Common myeloid progenitor, CD34-positive (primary cell): ENCODE measurements around the gene KRT13.

Source experiments
- CTCF ChIA-PET: fragments of 350-600 bp; sonication (Branson Sonifier 250); formaldehyde crosslinking; loops from one replicate; lab custom pipeline; 2021; ENCODE audit warnings: antibody characterized with exemption; lab: Charles Lee
- POLR2A ChIA-PET: fragments of 350-600 bp; sonication (Branson Sonifier 250); formaldehyde crosslinking; loops from one replicate; lab custom pipeline; 2021; ENCODE audit warnings: antibody characterized with exemption; lab: Charles Lee
- DNase-seq, 3 donors: peaks; one replicate each; pipeline versions ENCODE4 v3.0.0 to v3.0.0-alpha.2; 2013
- H3K27ac ChIP-seq, 2 experiments: 1 replicate in 1 of 2; 2 replicates in 1 of 2; pipeline ENCODE4 v1.7.0; 2013; ENCODE audit warnings: inconsistent platforms in 2 of 2, low read length in 2 of 2, mild to moderate bottlenecking in 2 of 2, low read depth in 1 of 2, moderate library complexity in 1 of 2; ENCODE audit not compliant: severe bottlenecking in 2 of 2, insufficient read depth in 1 of 2, poor library complexity in 1 of 2
- H3K27me3 ChIP-seq, 5 experiments: replicated peaks in 2 of 5; 1 replicate in 3 of 5; 2 replicates in 2 of 5; pipeline versions ENCODE4 v1.6.1 to v1.7.0; 2013; ENCODE audit warnings: low read length in 4 of 5, mild to moderate bottlenecking in 2 of 5, moderate library complexity in 2 of 5, inconsistent platforms in 1 of 5; ENCODE audit not compliant: insufficient read depth in 5 of 5, control insufficient read depth in 4 of 5
- H3K36me3 ChIP-seq, 4 experiments: 1 replicate in 2 of 4; 2 replicates in 2 of 4; pipeline versions ENCODE4 v1.6.1 to v1.7.0; 2013; ENCODE audit warnings: low read length in 3 of 4, control low read depth in 1 of 4, mild to moderate bottlenecking in 1 of 4; ENCODE audit not compliant: control insufficient read depth in 4 of 4, insufficient read depth in 4 of 4
- H3K4me1 ChIP-seq, 4 experiments: 1 replicate in 3 of 4; 2 replicates in 1 of 4; pipeline versions ENCODE4 v1.6.1 to v1.7.1; 2013; ENCODE audit warnings: low read length in 3 of 4, mild to moderate bottlenecking in 3 of 4, control low read depth in 1 of 4, inconsistent platforms in 1 of 4, moderate library complexity in 1 of 4; ENCODE audit not compliant: control insufficient read depth in 4 of 4, insufficient read depth in 4 of 4; ENCODE audit errors: control extremely low read depth in 1 of 4
- H3K4me3 ChIP-seq, 7 experiments: 1 replicate in 4 of 7; 2 replicates in 3 of 7; pipeline versions ENCODE4 v1.5.1 to v1.7.0; 2013; ENCODE audit warnings: mild to moderate bottlenecking in 7 of 7, low read length in 6 of 7, moderate library complexity in 6 of 7, inconsistent platforms in 2 of 7, low read depth in 2 of 7, control low read depth in 1 of 7; ENCODE audit not compliant: insufficient read depth in 4 of 7, control insufficient read depth in 1 of 7; ENCODE audit errors: extremely low read depth in 1 of 7
- H3K9me3 ChIP-seq, 5 experiments: 1 replicate in 4 of 5; 2 replicates in 1 of 5; pipeline versions ENCODE4 v1.6.1 to v1.7.1; 2013; ENCODE audit warnings: low read length in 4 of 5, mild to moderate bottlenecking in 2 of 5, inconsistent platforms in 1 of 5, low read depth in 1 of 5, moderate library complexity in 1 of 5; ENCODE audit not compliant: control insufficient read depth in 4 of 5, insufficient read depth in 2 of 5; ENCODE audit errors: control extremely low read depth in 1 of 5
- WGBS: methylation state at CpG from one replicate; pipeline ENCODE4 v1.1.5; 2013; ENCODE audit not compliant: insufficient coverage; 5-methylcytosine and 5-hydroxymethylcytosine counted together

Gene KRT13

DNA sequence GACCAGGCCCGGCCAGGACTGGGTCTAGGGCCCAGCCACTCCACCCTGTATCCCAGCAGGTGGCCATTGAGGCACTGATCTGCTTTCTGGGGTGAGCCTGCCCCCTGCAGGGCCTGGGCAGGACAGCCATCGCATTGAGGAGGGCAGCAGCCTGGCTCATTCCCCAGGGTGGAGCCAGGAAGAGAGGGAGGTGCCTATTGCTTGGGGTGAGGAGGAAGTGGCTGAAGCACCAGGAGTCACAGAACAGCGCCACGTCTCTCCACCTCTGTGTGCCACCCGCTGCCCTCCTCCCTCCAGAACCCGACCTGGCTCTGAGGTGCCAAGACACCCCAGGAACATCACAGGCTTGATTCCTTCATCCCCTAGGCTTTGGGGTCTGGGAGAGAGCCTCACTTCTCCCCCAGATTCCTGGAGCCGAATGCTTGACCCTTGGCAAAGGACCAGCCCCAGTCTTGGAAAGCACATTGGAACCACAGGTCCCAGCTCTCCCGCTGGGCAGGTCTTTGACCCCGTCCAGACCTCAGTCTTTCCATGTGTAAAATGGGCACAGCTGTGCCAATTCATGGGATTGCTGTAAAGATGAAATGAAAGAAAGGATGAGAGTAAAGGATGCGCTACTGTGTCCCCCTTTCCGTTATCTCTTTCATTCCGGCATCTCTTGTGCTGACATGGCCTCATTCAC is 8.5 kb downstream of the KRT13 start:
- Histone ChIP-seq H3K9me3 (no peaks in the 10 kb centered on the region), H3K27me3 (no peaks in the 10 kb centered on the region), H3K27ac (no peak overlapping the region), H3K4me1 (peaks cover 0 to 10% (median 3%) of the 10 kb centered on the region in 4 experiments), H3K4me3 (peak overlapping the region in 1 of 7 experiments; percentile 43), H3K36me3 (no peaks in the 10 kb centered on the region)
- ChIA-PET CTCF (interaction anchor here (1.0 to 1.3 kb wide), 6 partner anchors 9 to 584 kb away, joined by 3 to 5 read pairs (median 3); no protein-coding TSS in a partner anchor), POLR2A (no interaction called here)
- DNase-seq: peak; percentile 76 to 89 (median 86)
- WGBS: 74% methylated on average over 8 of the region's 12 CpGs

GRCh38 chr17:41494524-41494923 is 10.9 kb downstream of the KRT13 start:
- ChIA-PET POLR2A (no interaction called here), CTCF (interaction anchor here (0.9 to 1.2 kb wide), 6 partner anchors 9 to 498 kb away, joined by 3 to 4 read pairs (median 3); partner anchors contain the start of gene KRT35)
- peaks cover 0 to 2% (median 0%) of the 10 kb centered on the region in 5 experiments for H3K27me3 ChIP-seq
- WGBS: no CpG with 5 or more reads among the region's 2 CpGs
- peaks cover 0 to 10% (median 5%) of the 10 kb centered on the region in 4 experiments for H3K4me1 ChIP-seq
- no peak for DNase-seq
- no peaks in the 10 kb centered on the region for H3K9me3 ChIP-seq
- H3K27ac ChIP-seq: no peak overlapping the region
- H3K36me3 ChIP-seq: no peaks in the 10 kb centered on the region
- H3K4me3 ChIP-seq: no peak overlapping the region

GRCh38 chr17:41492771-41493170 is 12.6 kb downstream of the KRT13 start:
- DNase-seq: no peak
- 17% methylated on average over 1 of the region's 4 CpGs for WGBS
- Histone ChIP-seq H3K4me3 (no peak overlapping the region), H3K9me3 (no peaks in the 10 kb centered on the region), H3K27me3 (peaks cover 0 to 2% (median 0%) of the 10 kb centered on the region in 5 experiments), H3K4me1 (peaks cover 0 to 7% (median 4%) of the 10 kb centered on the region in 4 experiments), H3K27ac (no peak overlapping the region), H3K36me3 (no peaks in the 10 kb centered on the region)
- ChIA-PET CTCF (interaction anchor here (0.8 to 1.7 kb wide), 2 partner anchors 43 to 155 kb away, joined by 3 to 4 read pairs; no protein-coding TSS in a partner anchor), POLR2A (no interaction called here)

DNA sequence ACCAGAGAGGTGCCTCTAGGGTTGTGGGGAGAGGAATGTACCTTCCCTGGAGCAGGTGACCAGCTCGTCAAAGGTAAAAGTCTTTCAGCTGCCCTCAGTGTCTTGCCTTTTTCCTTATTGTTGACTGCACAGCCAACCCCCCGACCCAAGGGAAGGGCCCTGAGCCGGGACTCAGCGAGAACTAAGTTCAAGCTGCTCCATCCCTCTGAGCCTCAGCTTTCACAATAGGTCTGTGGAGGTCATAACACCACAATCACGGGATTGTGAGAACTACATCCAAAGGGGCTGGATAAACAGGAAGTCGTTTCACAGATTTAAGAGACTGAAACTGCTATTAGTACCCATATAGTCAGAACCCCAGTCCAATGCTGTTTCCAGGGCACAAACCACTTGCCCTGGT is 13.1 kb downstream of the KRT13 start:
- no peaks in the 10 kb centered on the region for H3K36me3 ChIP-seq
- peaks cover 0 to 7% (median 4%) of the 10 kb centered on the region in 4 experiments for H3K4me1 ChIP-seq
- ChIA-PET CTCF (interaction anchor here (0.8 to 1.7 kb wide), 2 partner anchors 43 to 155 kb away, joined by 3 to 4 read pairs; no protein-coding TSS in a partner anchor), POLR2A (no interaction called here)
- no peak overlapping the region for H3K4me3 ChIP-seq
- no peak overlapping the region for H3K27ac ChIP-seq
- no peak for DNase-seq
- H3K9me3 ChIP-seq: no peaks in the 10 kb centered on the region
- peaks cover 0 to 2% (median 0%) of the 10 kb centered on the region in 5 experiments for H3K27me3 ChIP-seq
- 76% methylated on average over 5 of the region's 6 CpGs for WGBS

GRCh38 chr17:41491476-41491875 is 13.9 kb downstream of the KRT13 start:
- Histone ChIP-seq H3K9me3 (no peaks in the 10 kb centered on the region), H3K27ac (no peak overlapping the region), H3K4me1 (peaks cover 0 to 5% (median 0%) of the 10 kb centered on the region in 4 experiments), H3K4me3 (no peak overlapping the region), H3K36me3 (no peaks in the 10 kb centered on the region), H3K27me3 (peaks cover 0 to 2% (median 0%) of the 10 kb centered on the region in 5 experiments)
- CTCF ChIA-PET: interaction anchor here (1.2 kb wide), 1 partner anchor 57 kb away, joined by 3 read pairs; no protein-coding TSS in a partner anchor
- POLR2A ChIA-PET: no interaction called here
- no peak for DNase-seq
- 64% methylated on average over 2 of the region's 2 CpGs for WGBS

GRCh38 chr17:41490000-41490990 is 15.1 kb downstream of the KRT13 start:
- Histone ChIP-seq H3K27ac (no peak overlapping the region), H3K9me3 (no peaks in the 10 kb centered on the region), H3K4me1 (peaks cover 0 to 5% (median 0%) of the 10 kb centered on the region in 4 experiments), H3K36me3 (no peaks in the 10 kb centered on the region), H3K4me3 (no peak overlapping the region), H3K27me3 (peaks cover 0 to 2% (median 0%) of the 10 kb centered on the region in 5 experiments)
- WGBS: 69% methylated on average over 7 of the region's 10 CpGs
- ChIA-PET POLR2A (no interaction called here), CTCF (interaction anchor here (0.8 to 1.2 kb wide), 2 partner anchors 58 to 173 kb away, joined by 3 to 4 read pairs; no protein-coding TSS in a partner anchor)
- DNase-seq: peak in 2 of 3 donors; percentile 12 to 16
